HEK293 (cell line): ENCODE results near the gene LSM7.
A peak's percentile ranks its signal among the peaks of the same experiment; 100 is the strongest.

Source experiments
- GLI4 ChIP-seq: fragments of 450-650 bp; formaldehyde crosslinking; IDR thresholded peaks from 2 replicates; pipeline ENCODE4 v1.5.1; 2016; ENCODE audit warnings: missing biosample characterization, missing genetic modification characterization
- GLIS1 ChIP-seq: fragments of 450-650 bp; formaldehyde crosslinking; IDR thresholded peaks from 2 replicates; pipeline ENCODE4 v1.5.1; 2016; ENCODE audit warnings: missing biosample characterization, missing genetic modification characterization
- KLF8 ChIP-seq: fragments of 450-650 bp; formaldehyde crosslinking; IDR thresholded peaks from 2 replicates; pipeline ENCODE4 v1.5.1; 2016; ENCODE audit warnings: missing biosample characterization, missing genetic modification characterization
- KLF9 ChIP-seq: fragments of 450-650 bp; formaldehyde crosslinking; IDR thresholded peaks from 2 replicates; pipeline ENCODE4 v1.5.1; 2016; ENCODE audit warnings: missing biosample characterization, missing genetic modification characterization, low read depth
- SP3 ChIP-seq: fragments of 450-650 bp; formaldehyde crosslinking; IDR thresholded peaks from 2 replicates; pipeline ENCODE4 v1.5.1; 2016; ENCODE audit warnings: missing biosample characterization, missing genetic modification characterization
- SP7 ChIP-seq: fragments of 450-650 bp; formaldehyde crosslinking; IDR thresholded peaks from 2 replicates; pipeline ENCODE4 v1.5.1; 2016; ENCODE audit warnings: missing biosample characterization, missing genetic modification characterization
- ZBTB10 ChIP-seq: fragments of 450-650 bp; formaldehyde crosslinking; IDR thresholded peaks from 2 replicates; pipeline ENCODE4 v1.5.1; 2016; ENCODE audit warnings: missing biosample characterization, missing genetic modification characterization
- ZBTB11 ChIP-seq: fragments of 450-650 bp; formaldehyde crosslinking; conservative IDR thresholded peaks from 2 replicates; pipeline ENCODE4 v1.5.1; 2016; ENCODE audit warnings: low read depth, missing biosample characterization, missing genetic modification characterization
- ZNF10 ChIP-seq: fragments of 450-650 bp; formaldehyde crosslinking; IDR thresholded peaks from 2 replicates; pipeline ENCODE4 v1.5.1; 2017; ENCODE audit warnings: missing biosample characterization, missing genetic modification characterization
- ZNF169 ChIP-seq: fragments of 450-650 bp; formaldehyde crosslinking; IDR thresholded peaks from 2 replicates; pipeline ENCODE4 v1.5.1; 2016; ENCODE audit warnings: missing biosample characterization, missing genetic modification characterization
- ZNF221 ChIP-seq: fragments of 450-650 bp; formaldehyde crosslinking; IDR thresholded peaks from 2 replicates; pipeline ENCODE4 v1.5.1; 2017; ENCODE audit warnings: missing biosample characterization, missing genetic modification characterization, borderline replicate concordance
- ZNF292 ChIP-seq: fragments of 450-650 bp; formaldehyde crosslinking; IDR thresholded peaks from 2 replicates; pipeline ENCODE4 v1.5.1; 2016; ENCODE audit warnings: low read depth, missing biosample characterization, missing genetic modification characterization, borderline replicate concordance
- ZNF335 ChIP-seq: fragments of 450-650 bp; formaldehyde crosslinking; conservative IDR thresholded peaks from 2 replicates; pipeline ENCODE4 v1.5.1; 2016; ENCODE audit warnings: missing biosample characterization, missing genetic modification characterization
- ZNF391 ChIP-seq: fragments of 450-650 bp; formaldehyde crosslinking; IDR thresholded peaks from 2 replicates; pipeline ENCODE4 v1.5.1; 2016; ENCODE audit warnings: low read depth, missing biosample characterization, missing genetic modification characterization, borderline replicate concordance
- ZNF423 ChIP-seq: fragments of 450-650 bp; formaldehyde crosslinking; IDR thresholded peaks from 2 replicates; pipeline ENCODE4 v1.5.1; 2016; ENCODE audit warnings: missing biosample characterization, missing genetic modification characterization
- ZNF48 ChIP-seq: fragments of 450-650 bp; formaldehyde crosslinking; IDR thresholded peaks from 2 replicates; pipeline ENCODE4 v1.5.1; 2016; ENCODE audit warnings: missing biosample characterization, missing genetic modification characterization
- ZNF580 ChIP-seq: fragments of 450-650 bp; formaldehyde crosslinking; IDR thresholded peaks from 2 replicates; pipeline ENCODE4 v1.5.1; 2016; ENCODE audit warnings: missing biosample characterization, missing genetic modification characterization
- ZNF596 ChIP-seq: fragments of 450-650 bp; IDR thresholded peaks from 2 replicates; pipeline ENCODE4 v1.5.0; 2018; ENCODE audit warnings: missing biosample characterization, mild to moderate bottlenecking, missing genetic modification characterization, moderate library complexity
- ZNF629 ChIP-seq: fragments of 450-650 bp; formaldehyde crosslinking; IDR thresholded peaks from 2 replicates; pipeline ENCODE4 v1.5.1; 2017; ENCODE audit warnings: missing biosample characterization, missing genetic modification characterization
- ZNF639 ChIP-seq: fragments of 450-650 bp; formaldehyde crosslinking; IDR thresholded peaks from 2 replicates; pipeline ENCODE4 v1.5.1; 2016; ENCODE audit warnings: missing biosample characterization, missing genetic modification characterization
- ZNF658 ChIP-seq: fragments of 450-650 bp; formaldehyde crosslinking; IDR thresholded peaks from 2 replicates; pipeline ENCODE4; 2016; ENCODE audit warnings: missing biosample characterization, missing genetic modification characterization
- TF ChIP-seq, protein P1 (sequence below): fragments of 450-650 bp; formaldehyde crosslinking; IDR thresholded peaks from 2 replicates; pipeline ENCODE4 v1.5.1; 2016; ENCODE audit warnings: missing biosample characterization, missing genetic modification characterization, borderline replicate concordance
- TF ChIP-seq, protein P2 (sequence below): fragments of 450-650 bp; formaldehyde crosslinking; IDR thresholded peaks from 2 replicates; pipeline ENCODE4 v1.5.1; 2016; ENCODE audit warnings: missing biosample characterization, missing genetic modification characterization

LSM7 gene

GRCh38 chr19:2328401-2329148 lies at the start of gene LSM7, which contains the start of gene SPPL2B (continued):
- TF ChIP-seq, protein P1, sequence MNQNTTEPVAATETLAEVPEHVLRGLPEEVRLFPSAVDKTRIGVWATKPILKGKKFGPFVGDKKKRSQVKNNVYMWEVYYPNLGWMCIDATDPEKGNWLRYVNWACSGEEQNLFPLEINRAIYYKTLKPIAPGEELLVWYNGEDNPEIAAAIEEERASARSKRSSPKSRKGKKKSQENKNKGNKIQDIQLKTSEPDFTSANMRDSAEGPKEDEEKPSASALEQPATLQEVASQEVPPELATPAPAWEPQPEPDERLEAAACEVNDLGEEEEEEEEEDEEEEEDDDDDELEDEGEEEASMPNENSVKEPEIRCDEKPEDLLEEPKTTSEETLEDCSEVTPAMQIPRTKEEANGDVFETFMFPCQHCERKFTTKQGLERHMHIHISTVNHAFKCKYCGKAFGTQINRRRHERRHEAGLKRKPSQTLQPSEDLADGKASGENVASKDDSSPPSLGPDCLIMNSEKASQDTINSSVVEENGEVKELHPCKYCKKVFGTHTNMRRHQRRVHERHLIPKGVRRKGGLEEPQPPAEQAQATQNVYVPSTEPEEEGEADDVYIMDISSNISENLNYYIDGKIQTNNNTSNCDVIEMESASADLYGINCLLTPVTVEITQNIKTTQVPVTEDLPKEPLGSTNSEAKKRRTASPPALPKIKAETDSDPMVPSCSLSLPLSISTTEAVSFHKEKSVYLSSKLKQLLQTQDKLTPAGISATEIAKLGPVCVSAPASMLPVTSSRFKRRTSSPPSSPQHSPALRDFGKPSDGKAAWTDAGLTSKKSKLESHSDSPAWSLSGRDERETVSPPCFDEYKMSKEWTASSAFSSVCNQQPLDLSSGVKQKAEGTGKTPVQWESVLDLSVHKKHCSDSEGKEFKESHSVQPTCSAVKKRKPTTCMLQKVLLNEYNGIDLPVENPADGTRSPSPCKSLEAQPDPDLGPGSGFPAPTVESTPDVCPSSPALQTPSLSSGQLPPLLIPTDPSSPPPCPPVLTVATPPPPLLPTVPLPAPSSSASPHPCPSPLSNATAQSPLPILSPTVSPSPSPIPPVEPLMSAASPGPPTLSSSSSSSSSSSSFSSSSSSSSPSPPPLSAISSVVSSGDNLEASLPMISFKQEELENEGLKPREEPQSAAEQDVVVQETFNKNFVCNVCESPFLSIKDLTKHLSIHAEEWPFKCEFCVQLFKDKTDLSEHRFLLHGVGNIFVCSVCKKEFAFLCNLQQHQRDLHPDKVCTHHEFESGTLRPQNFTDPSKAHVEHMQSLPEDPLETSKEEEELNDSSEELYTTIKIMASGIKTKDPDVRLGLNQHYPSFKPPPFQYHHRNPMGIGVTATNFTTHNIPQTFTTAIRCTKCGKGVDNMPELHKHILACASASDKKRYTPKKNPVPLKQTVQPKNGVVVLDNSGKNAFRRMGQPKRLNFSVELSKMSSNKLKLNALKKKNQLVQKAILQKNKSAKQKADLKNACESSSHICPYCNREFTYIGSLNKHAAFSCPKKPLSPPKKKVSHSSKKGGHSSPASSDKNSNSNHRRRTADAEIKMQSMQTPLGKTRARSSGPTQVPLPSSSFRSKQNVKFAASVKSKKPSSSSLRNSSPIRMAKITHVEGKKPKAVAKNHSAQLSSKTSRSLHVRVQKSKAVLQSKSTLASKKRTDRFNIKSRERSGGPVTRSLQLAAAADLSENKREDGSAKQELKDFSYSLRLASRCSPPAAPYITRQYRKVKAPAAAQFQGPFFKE (tag by site-specific recombination) = no peak
- TF ChIP-seq ZNF423 (tag by site-specific recombination) = no peak
- TF ChIP-seq ZNF10 (tag by site-specific recombination) = no peak
- peak; percentile 7; the same call in 1 of the 2 replicates for TF ChIP-seq ZNF629 (tag by site-specific recombination)
- TF ChIP-seq SP7 (tag by site-specific recombination) = 0 out of 2 replicates have a peak, but pooled peaks have one; percentile 43
- TF ChIP-seq SP3 (tag by site-specific recombination) = peak; percentile 88
- TF ChIP-seq ZBTB11 = no peak; the same call in 1 of the 2 replicates
- peak; percentile 11; the same call in 1 of the 2 replicates for TF ChIP-seq GLIS1 (tag by site-specific recombination)
- TF ChIP-seq GLI4 (tag by site-specific recombination) = no peak
- TF ChIP-seq ZNF48 (tag by site-specific recombination) = no peak
- no peak for TF ChIP-seq ZNF292 (tag by site-specific recombination)
- TF ChIP-seq ZNF658 (tag by site-specific recombination) = no peak
- TF ChIP-seq, protein P2, sequence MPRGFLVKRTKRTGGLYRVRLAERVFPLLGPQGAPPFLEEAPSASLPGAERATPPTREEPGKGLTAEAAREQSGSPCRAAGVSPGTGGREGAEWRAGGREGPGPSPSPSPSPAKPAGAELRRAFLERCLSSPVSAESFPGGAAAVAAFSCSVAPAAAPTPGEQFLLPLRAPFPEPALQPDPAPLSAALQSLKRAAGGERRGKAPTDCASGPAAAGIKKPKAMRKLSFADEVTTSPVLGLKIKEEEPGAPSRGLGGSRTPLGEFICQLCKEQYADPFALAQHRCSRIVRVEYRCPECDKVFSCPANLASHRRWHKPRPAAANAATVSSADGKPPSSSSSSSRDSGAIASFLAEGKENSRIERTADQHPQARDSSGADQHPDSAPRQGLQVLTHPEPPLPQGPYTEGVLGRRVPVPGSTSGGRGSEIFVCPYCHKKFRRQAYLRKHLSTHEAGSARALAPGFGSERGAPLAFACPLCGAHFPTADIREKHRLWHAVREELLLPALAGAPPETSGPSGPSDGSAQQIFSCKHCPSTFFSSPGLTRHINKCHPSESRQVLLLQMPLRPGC (tag by site-specific recombination) = no peak
- 0 out of 2 replicates have a peak, but pooled peaks have one; percentile 3 for TF ChIP-seq ZBTB10 (tag by site-specific recombination)
- 0 out of 2 replicates have a peak, but pooled peaks have one; percentile 9 for TF ChIP-seq ZNF335 (tag by site-specific recombination)
- no peak for TF ChIP-seq ZNF580 (tag by site-specific recombination)
- peak; percentile 91 for TF ChIP-seq KLF9 (tag by site-specific recombination)
- TF ChIP-seq ZNF639 (tag by site-specific recombination) = no peak
- TF ChIP-seq ZNF221 (tag by site-specific recombination) = no peak
- 0 out of 2 replicates have a peak, but pooled peaks have one; percentile 61 for TF ChIP-seq ZNF391 (tag by site-specific recombination)
- peak; percentile 63; the same call in 1 of the 2 replicates for TF ChIP-seq KLF8 (tag by site-specific recombination)
- TF ChIP-seq ZNF169 (tag by site-specific recombination) = no peak
- 0 out of 2 replicates have a peak, but pooled peaks have one; percentile 21 for TF ChIP-seq ZNF596 (tag by site-specific recombination)
